Inflammatory macrophage treated with lipopolysaccharide for 1 hour (primary cell): ENCODE data around the gene IGSF3.
"Not testable (repeated sequence)": the region's sequence is repeated elsewhere in the genome, so short reads cannot be mapped to it uniquely, and the experiment has no call there.

Experiments
- DNase-seq, 2 donors: peaks; one replicate each; pipeline ENCODE4 v3.0.0-alpha.2; 2020 to 2022

The IGSF3 gene

DNA sequence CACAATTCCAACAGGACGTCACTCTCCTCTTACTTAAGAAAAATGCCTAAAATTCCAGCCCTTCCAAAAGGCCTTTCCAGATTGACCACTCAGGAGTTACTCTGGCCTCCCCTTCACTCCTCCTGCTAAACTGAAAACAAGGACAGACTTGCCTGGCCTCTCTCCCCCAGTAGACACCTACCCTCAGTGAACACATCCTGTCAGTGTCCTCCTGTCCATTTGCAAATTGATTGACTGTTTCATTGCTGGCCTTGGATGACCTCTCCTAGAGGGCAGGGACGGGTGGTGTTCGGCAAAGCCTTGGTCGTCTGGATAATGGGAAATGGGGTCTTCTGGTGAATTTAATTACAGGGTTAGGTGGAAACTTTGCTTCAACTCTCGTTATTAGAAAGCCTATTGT, 8.9 kb downstream of the IGSF3 start:
- DNase-seq = not testable (repeated sequence)

DNA sequence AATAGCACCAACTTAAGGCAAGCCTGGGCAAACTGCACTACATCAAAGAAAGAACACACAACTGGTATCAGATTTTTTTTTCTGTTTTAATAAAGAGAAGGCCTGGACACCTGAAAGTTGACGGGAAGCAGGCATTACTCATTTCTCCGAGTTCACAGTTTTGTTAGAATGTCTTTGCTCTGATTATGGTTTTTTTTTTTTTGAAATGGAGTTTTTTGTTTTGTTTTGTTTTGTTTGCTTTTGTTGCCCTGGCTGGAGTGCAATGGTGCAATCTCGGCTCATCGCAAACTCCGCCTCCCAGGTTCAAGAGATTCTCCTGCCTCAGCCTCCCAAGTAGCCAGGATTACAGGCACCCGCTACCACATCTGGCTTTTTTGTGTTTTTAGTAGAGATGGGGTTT, 9.7 kb downstream of the IGSF3 start:
- DNase-seq = not testable (repeated sequence)

GRCh38 chr1:116654351-116654750, 13.2 kb downstream of the IGSF3 start:
- DNase-seq = no peak

DNA sequence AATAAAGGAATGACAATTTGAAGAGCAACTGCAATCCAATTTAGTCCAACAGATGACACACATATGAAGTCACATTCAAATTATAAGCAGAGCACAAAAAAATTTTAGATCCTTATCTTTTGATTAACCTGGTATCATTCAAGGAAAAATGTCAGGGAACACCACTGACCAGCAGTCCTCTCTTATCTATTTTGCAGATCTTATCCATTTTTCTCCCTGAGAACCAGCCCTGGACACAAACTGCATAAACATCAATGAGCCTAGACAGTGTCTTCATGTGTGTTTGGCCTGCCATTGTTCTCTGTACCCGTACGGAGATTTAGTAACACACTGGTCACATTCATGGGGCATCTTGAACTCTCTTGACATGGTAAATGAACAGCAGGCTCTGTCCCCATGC, 14.9 kb downstream of the IGSF3 start:
- DNase-seq = not testable (repeated sequence)

DNA sequence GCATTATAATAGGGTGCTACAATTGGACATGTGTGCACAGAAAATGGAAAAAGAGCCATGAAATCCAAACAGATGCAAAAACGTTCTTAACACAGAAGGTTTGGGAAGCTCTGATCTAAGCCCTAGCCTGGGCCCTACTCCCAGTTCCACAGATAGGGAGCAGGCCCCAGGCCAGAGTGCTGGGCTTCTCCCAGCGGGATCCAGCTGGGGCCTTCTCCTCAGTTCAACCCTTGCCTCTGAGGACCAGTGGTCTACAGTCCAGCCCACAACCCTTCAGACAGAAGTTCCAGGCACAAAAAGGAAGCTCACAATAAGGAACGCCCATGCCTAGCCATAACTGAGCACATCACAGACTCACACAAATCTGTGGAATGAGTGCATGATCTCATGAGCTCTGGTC, 16.8 kb downstream of the IGSF3 start:
- DNase-seq = not testable (repeated sequence)

GRCh38 chr1:116649041-116649440, 18.5 kb downstream of the IGSF3 start:
- DNase-seq = not testable (repeated sequence)

DNA sequence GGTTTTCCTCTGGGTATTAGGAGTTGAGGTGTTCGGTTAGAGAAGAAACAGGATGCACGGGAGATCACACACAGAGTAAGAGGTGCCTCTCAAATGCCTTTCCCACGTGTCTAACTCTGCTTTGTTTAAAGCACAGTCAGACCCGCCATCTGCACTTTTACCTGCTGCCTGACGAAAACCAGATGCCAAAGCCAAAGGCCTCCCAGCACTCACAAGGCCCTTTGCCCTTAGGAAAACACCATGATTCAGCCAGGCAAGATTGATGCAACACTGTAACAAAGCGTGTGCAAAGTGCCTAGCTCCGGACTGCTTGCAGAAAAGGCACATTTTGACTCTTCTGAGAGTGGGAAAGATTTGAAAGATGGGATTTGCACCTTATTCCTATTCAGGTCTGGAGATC, 19.2 kb downstream of the IGSF3 start:
- not testable (repeated sequence) for DNase-seq

DNA sequence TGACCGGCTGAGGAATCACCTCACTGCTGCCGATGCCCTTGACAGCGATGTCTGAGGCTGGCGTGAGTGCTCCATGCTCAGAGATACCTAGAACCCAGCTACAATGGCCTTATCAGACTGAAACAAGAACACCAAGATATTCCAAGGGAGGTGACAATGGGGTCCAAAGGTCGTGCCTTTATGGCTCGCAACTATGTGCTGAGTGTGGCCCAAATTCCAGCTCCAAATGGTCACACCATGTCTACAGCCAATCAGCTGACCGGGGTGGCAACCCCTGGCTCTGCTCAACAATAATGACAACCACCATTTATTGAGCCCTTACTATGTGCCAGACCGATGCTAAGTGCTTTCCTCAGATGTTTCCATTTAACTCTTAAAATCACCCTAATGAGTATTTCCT, 20.3 kb downstream of the IGSF3 start:
- DNase-seq = not testable (repeated sequence)

GRCh38 chr1:116646673-116647170, 20.8 kb downstream of the IGSF3 start:
- not testable (repeated sequence) for DNase-seq

GRCh38 chr1:116645802-116646672, 21.5 kb downstream of the IGSF3 start:
- not testable (repeated sequence) for DNase-seq

DNA sequence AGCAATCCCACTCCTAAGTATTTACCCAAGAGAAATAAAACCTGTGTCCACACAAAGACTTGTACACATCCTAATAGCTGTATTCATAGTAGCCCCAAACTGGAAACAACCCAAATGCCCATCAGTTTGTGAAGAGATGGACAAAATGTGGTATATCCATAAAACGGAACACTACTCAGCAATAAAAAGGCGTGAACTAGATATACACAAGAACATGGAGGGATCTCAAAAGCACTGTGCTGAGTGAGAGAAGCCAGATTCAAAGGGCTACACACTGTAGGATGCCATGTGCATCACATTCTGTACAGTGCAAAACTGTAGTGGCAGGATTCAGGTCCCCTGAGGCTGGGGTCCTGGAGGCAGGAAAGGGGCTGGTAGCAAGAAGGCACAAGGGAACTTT, 22.5 kb downstream of the IGSF3 start:
- DNase-seq = not testable (repeated sequence)

- DNase-seq = not testable (repeated sequence)
Observed at GRCh38 chr1:116644096-116644495, 23.4 kb downstream of the IGSF3 start.

GRCh38 chr1:116643281-116643751, 24.2 kb downstream of the IGSF3 start:
- DNase-seq = not testable (repeated sequence)

DNA sequence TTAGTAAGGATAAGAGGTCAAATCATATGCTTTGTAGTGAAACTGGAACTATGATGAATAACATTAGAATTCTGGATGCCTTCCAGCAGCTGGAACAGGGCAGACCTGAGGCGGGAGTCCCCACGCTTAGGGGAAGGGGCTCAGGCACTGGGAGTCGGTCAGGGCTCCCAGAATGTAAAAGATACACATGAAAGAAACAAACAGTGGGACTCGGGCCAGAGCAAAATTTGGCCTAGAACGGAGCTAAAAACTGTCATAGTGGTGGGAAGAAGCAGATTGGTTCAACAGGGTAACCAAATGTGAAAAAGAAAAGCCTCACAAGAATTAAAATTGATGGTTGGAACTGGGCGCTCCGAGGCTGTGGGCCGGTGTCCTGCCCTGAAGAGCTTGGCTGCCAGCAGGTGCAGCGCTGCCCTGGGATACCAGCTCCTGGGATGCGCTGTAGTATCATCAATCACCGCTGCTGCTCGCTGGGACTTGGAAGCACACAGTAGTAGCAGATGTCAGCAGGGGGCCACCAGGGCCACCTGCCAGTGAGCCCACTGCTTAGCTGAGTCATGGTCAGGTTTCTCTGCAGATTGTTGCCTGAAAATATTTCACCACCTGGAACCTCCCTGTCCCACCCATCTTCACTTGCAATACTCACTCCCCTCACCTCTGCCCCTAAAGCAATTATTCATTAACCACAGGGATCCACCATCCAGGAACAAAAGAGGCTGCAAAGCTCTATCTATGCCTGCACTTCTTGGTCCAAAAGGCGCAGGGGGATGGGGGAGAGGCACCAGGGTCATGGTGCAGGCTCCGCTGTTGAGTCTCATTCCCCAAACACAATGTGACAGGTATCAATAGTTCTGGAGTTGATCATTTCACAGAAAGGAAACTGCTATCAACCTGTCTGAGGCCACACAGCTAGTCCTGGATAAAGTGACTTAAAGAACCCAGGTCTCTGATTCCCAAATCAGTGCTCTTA, 24.9 kb downstream of the IGSF3 start:
- DNase-seq = not testable (repeated sequence)

DNA sequence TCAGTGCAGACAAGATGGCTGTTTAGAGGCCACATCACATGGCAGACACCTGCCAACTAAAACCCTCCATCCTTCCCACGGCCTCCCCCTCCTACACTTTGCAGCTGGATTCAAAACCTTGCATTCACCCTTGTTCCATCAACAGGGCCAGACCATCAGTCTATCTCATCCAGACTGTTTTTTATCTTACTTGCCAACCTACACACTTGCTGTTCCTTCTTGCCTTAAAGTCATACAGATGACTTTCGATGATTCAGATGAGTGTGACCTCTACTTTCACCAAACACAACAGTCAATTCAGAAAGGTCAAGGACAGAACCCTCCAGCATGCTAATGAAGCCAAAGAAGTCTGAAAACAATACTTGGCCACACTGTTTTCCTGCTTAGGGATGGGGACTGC, 29.9 kb downstream of the IGSF3 start:
- peak in 1 of 2 donors; percentile 31 for DNase-seq

DNA sequence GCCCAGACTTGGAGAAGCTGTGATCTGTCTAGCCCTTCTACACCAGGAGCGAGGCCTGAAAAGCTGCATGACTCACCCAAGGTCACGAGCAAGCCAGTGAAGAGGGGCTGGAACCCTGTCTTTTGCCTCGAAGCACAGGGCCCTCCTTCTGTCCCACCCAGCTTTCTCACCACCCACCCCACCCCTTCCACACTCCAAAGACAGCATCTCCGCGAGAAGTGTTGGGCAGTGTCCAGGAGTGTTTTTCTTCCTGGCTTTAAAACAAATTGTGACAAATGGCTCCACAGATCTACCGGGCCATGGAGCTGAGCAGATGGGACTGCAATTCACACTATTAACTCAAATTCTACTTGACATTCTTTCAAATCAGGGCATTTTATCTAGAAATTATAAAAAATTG, 30.9 kb downstream of the IGSF3 start:
- not testable (repeated sequence) for DNase-seq

- not testable (repeated sequence) for DNase-seq
Observed at GRCh38 chr1:116634386-116634785, 33.1 kb downstream of the IGSF3 start.

- peak; percentile 26 to 38 for DNase-seq
Observed at GRCh38 chr1:116631996-116632925, 35.3 kb downstream of the IGSF3 start.

DNA sequence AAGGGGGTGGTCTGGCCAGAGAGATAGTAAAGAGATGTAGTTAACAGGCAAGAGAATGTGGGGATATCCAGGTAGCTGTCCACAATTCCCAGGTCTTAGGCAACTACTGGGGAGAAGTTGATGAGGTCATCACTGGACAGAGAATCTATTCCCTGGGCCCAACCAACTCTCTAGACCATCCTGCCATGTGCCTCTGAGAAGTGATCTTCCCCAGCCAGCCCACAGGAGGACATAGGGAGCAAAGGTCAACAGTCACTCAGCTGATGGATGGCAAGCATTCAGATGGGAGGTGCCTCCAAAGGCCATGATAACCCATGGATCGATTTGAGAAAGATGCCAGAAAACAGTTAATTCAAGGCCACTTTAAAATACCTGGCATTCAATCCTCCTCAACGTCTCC, 36.0 kb downstream of the IGSF3 start:
- not testable (repeated sequence) for DNase-seq

GRCh38 chr1:116630057-116630456, 37.5 kb downstream of the IGSF3 start:
- DNase-seq = not testable (repeated sequence)

DNA sequence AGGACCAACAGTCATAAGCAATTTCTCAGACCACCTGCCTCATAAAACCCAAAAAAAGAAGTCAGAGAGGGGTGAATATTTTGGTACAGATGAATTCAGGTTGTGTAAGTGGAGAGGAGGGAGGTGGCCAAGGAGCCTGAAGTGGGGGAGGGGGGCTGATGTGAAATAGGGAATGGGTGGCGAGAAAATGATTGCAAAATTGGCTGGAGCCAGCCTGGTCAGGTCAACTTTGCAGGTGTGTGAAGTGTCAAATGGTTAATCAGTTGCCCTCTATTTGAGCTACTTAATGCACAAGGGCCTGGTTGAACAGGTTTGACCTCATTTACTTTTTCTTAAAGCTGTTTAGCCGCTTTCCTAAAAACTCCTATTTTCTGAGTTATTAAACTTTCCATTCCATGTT, 38.1 kb downstream of the IGSF3 start:
- not testable (repeated sequence) for DNase-seq

DNA sequence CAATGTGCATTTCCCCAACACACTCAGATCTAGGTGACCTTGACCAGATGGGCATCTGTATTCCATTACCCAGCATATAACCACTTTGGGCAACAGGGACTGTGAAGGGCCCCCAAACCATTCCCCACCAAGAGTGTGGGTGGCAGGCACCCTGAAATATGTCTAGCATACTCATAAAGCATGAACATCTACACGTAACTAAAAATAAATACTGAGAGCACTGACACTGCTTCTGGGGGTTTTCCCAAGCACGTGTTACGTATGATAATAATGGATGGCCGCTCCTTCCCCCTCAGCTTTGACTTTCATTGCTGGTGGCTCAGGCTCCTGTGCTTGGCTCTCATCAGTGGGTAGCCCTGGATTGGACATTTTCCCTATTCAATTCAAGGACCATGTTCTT, 39.1 kb downstream of the IGSF3 start:
- DNase-seq = peak in 1 of 2 donors; percentile 30
